ENCODE data around the gene BCL2A1.
"Not testable (repeated sequence)": the region's sequence is repeated elsewhere in the genome, so short reads cannot be mapped to it uniquely, and the experiment has no call there.

BCL2A1 gene

DNA sequence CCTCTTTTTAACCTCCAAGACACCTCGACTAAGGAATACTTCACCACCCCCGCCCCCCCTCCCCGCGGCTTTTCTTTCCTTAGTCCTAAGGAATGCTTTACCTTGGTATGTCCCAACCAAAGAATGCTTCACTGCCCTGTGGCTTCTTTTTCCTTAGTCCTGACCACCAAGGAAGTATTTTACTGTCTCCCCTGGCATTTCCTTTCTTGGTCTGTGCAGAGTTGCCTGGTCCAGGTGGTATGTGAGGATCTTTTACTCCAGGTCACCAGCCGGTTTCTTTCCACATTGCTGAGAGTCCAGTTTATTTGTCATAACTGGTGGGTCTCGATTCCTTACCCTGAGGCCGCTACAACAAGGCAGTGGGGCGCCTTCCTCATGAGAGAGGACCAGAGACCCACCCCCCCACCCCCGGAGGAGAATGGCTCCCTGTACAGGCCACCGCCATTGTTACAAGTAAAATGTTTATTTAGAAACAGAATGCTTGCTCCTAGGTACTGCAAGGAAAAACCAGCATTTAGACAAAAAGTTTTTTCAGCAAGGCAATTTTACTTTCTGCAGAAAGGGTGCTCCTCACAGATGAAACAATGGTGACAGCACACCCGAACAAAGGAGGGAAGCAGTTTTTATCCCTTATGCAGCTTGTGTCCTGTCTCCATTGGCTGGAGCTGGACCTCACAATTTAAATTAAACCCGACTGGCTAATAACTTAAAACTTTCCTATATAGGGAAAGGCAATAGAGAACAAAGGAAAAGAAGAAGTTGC is 51.1 kb downstream of the BCL2A1 start:
- no peak for DNase-seq

DNA sequence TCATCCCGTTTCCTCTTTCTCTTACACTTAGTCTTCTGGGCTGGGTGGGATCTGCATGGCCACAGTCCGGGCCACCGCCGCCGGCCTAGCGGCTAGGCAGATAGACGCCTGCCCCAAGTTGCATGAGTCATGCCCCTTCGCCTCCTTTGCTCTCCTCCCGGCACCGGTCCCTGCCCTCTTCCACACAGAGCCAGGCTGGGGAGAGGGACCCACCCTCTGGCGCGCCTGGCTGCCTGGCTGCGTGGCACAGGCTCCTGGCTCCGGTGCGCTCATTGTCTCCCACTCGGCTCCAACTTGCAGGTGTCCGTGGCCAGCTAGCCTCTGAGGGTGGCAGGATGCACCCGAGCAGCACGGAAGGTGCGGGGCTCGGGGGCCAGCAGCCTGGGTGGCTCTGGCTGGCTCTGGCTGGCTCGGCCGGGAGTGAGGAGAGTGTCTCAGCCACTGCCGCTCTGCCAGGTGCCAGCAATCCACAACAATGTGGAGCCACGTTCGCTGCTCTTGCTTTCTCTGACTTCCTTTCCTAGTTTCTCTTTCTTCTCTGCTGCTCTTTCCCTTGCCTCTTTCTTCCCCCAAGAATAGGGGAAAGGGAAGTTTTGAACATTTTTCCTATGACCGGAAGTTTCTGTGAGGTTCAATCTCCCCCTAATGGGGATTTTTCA is 51.8 kb downstream of the BCL2A1 start:
- no peak for DNase-seq

DNA sequence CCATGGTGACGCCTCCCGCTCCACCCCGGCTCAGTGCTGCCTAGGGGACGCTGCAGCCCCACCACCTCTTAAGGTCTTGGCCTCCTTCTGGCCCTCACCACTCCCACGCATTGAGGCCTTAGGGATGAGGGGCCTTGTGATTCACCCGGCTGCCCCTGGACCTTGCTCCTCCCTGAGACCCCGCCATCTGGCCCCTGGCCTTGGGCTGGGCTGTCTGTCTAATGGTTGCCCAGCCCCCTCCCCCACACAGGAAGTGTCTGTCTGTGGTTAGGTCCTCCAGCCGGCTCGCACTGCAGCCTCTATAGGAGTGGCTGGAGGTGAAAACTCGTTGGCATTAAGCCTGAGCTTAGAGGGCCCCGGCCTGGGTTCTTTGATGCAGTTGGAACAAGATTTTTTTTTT is 52.7 kb downstream of the BCL2A1 start:
- no peak for DNase-seq

DNA sequence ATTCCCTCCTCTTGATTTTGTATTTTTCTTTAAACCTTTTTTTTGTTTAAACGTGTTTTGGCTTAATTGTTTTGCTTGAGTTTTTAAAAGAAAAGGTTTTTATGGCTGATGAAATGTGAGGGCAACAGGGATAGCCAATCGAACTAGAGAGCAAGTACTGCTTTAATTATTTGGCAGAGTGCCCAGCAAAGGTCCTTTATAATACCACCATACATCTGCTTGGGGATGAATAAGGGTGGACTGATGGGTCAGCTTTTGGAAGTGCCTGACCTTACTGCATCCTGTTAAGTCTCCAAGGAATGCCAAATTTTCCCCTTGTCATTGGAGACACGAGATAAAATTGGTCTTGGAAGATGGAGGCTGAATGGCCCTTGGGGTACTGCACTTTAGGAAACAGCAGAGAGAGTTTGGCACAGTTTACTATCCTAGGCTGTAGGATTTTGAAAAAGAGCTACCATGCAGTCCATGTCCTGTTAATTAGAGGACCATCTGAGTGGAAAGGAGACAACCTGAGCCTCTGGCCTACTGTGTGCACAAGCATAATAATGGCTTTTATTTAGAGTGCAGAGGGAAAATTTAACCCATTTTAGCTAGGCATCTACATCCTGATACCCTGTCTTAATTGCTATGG is 54.4 kb downstream of the BCL2A1 start:
- no peak for DNase-seq

DNA sequence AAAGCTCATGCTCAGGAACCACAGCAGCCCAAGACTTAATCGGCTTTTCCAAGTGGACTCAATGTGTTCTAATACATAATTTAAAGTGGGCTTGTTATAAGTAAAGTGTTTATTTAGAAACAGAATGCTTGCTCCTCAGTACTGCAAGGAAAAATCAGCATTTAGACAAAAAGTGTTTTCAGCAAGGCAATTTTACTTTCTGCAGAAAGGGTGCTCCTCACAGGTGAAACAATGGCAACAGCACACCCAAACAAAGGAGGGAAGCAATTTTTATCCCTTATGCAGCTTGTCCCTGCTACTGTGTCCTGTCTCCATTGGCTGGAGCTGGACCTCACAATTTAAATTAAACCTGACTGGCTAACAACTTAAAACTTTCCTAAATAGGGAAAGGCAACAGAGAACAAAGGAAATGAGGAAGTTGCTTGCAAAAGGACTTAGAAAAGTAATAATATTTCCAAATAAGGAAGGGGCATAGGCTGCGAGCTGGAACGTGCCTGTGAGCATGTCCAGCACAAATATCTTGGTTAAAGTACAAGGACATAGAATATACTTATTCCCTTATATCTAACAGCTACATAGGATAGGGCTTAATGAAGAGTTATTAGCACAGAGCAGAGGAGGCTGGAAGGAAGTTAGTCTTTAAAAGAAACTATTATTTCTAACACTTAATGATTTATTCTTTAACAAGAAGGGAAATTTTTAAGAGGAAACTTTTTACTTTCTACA is 55.1 kb downstream of the BCL2A1 start:
- DNase-seq, result not testable (repeated sequence)

DNA sequence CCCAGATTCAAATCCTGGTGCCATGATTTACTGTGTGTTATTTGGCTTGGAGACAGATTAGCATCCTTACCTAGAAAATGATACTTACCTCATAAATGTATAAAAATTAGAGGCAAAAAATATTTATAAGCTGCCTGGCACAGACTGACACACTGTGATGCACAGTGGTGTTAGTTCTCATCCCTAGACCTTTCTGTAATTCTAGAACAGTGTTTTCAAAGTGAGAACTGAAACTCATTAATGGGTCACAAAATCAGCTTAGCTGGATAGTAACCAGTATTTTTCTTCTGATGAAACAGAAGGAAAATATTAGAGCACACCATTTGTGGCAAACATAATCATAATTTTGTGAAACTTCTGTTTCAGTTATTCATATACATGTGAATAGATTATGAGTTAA is 56.3 kb downstream of the BCL2A1 start:
- no peak for DNase-seq
